HEK293T (cell line): Measurements from ENCODE around the gene FCAMR.

Experiments
- ARNT ChIP-seq: fragments of 450-650 bp; IDR thresholded peaks from 2 replicates; pipeline ENCODE4 v1.6.1; 2017; ENCODE audit warnings: mild to moderate bottlenecking
- BHLHE40 ChIP-seq: fragments of 450-650 bp; IDR thresholded peaks from 2 replicates; pipeline ENCODE4 v1.6.1; 2016; ENCODE audit warnings: mild to moderate bottlenecking, moderate library complexity, borderline replicate concordance
- FOXA1 ChIP-seq: fragments of 450-650 bp; IDR thresholded peaks from 2 replicates; pipeline ENCODE4 v1.6.1; 2016; ENCODE audit warnings: mild to moderate bottlenecking
- LEF1 ChIP-seq: fragments of 450-650 bp; IDR thresholded peaks from 2 replicates; pipeline ENCODE4 v1.6.1; 2017; ENCODE audit warnings: mild to moderate bottlenecking, borderline replicate concordance
- SP1 ChIP-seq: fragments of 450-650 bp; IDR thresholded peaks from 2 replicates; pipeline ENCODE4 v1.6.1; 2017
- SUZ12 ChIP-seq: fragments of 450-650 bp; IDR thresholded peaks from 2 replicates; pipeline ENCODE4 v1.6.1; 2016; ENCODE audit warnings: mild to moderate bottlenecking
- TARDBP ChIP-seq: fragments of 450-650 bp; IDR thresholded peaks from 2 replicates; pipeline ENCODE4 v1.6.1; 2016

DNA sequence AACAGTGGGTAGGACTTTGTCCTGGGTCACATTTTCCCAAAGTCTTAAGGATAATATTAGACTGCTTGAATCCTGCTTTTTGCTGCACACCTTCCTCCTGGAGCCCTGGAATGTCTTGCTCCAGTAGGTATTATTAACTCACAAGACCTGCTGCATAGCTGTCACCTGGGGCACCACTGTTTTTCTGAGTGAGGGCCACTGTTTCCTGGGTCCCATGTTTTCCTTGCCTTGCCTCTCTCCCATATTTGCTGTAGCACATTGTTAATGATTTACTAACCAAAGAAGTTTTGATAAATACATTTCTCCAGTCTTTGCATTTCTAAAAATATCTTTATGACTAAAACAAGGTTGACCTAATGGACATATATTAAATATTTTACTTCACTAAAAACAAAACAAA, 22.5 kb upstream of the FCAMR start:
- TF ChIP-seq ARNT, result no peak
- TF ChIP-seq TARDBP, result no peak
- no peak for TF ChIP-seq SUZ12
- TF ChIP-seq LEF1, result no peak
- TF ChIP-seq SP1, result no peak
- no peak for TF ChIP-seq BHLHE40
- no peak for TF ChIP-seq FOXA1
